ENCODE measurements around the gene GAREM2. TPM values are rescaled to one million over a fixed set of nuclear protein-coding genes. Genes with fewer than 3 reads are reported as not detected.

GAREM2 gene
- total RNA-seq, 1 donor from 2014 or later: 27.5 TPM

DNA sequence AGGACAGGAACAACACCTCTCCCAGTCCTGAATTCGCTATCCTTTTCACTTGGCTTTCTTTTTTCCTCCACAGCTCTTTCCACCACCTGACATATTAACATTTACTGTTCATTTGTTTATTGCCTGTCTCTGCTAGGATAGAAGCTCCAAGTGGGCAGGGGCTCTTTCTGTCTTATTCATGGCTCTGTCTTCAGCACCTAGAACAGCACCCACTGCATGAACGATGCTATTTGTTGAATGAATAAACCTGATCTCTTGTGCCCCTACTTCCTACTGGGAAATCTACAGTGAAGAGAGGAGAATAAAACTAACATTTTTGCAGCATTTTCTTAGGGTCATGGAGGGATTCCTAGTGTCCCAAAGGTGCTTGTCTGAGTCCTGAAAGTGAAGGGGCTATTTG, 24.4 kb upstream of the GAREM2 start:
- TF ChIP-seq CTCF (IDR thresholded peaks at IDR 0.05; ENCODE audit: unreplicated experiment): no peak
- H3K4me3 Mint-ChIP-seq: no peak overlapping the region
- H3K27ac Mint-ChIP-seq: no peak overlapping the region
- DNase-seq (ENCODE audit: low spot score in 2 of 2, unreplicated experiment in 2 of 2): no peak
- H3K36me3 Mint-ChIP-seq: no peaks in the 10 kb centered on the region
- no peaks in the 10 kb centered on the region for H3K9me3 Mint-ChIP-seq
- peaks cover 2% of the 10 kb centered on the region for H3K4me1 Mint-ChIP-seq
- peaks cover 25% of the 10 kb centered on the region for H3K27me3 Mint-ChIP-seq (ENCODE audit: low read depth)

DNA sequence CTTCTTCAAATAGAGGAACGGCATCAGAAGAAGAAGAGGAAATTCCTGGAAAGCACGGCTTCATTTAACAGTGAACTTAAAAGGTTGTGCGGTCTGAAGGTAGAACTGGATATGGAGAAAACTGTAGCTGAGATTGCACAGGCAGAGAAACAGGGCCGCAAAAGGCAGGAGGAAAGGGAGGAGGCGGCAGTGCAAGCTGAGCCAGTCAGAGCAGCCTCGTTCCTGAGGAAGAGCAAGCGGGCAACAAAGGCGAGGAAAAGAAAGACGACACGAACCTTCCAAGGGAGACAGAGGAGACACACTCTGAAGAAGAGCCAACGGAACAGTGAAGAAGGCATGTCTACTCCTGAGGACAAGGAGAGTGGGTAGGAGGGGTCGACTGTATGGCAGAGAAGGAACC, 22.6 kb upstream of the GAREM2 start:
- TF ChIP-seq CTCF (IDR thresholded peaks at IDR 0.05; ENCODE audit: unreplicated experiment): no peak
- DNase-seq (ENCODE audit: low spot score in 2 of 2, unreplicated experiment in 2 of 2): no peak
- H3K36me3 Mint-ChIP-seq: no peaks in the 10 kb centered on the region
- H3K27ac Mint-ChIP-seq: no peak overlapping the region
- peaks cover 10% of the 10 kb centered on the region for H3K9me3 Mint-ChIP-seq
- peaks cover 25% of the 10 kb centered on the region for H3K27me3 Mint-ChIP-seq (ENCODE audit: low read depth)
- H3K4me1 Mint-ChIP-seq: no peaks in the 10 kb centered on the region
- no peak overlapping the region for H3K4me3 Mint-ChIP-seq

GRCh38 chr2:26157580-26157979, 15.3 kb upstream of the GAREM2 start:
- Mint-ChIP-seq H3K4me1 (no peaks in the 10 kb centered on the region), H3K36me3 (no peaks in the 10 kb centered on the region), H3K27me3 (ENCODE audit: low read depth) (no peaks in the 10 kb centered on the region), H3K27ac (no peak overlapping the region), H3K4me3 (no peak overlapping the region), H3K9me3 (peaks cover 14% of the 10 kb centered on the region)
- no peak for TF ChIP-seq CTCF (IDR thresholded peaks at IDR 0.05; ENCODE audit: unreplicated experiment)
- no peak for DNase-seq (ENCODE audit: low spot score in 2 of 2, unreplicated experiment in 2 of 2)

- H3K4me3 Mint-ChIP-seq: no peak overlapping the region
- no peaks in the 10 kb centered on the region for H3K4me1 Mint-ChIP-seq
- H3K27me3 Mint-ChIP-seq (ENCODE audit: low read depth): peaks cover 2% of the 10 kb centered on the region
Measured at GRCh38 chr2:26161926-26162325, 11.0 kb upstream of the GAREM2 start.

GRCh38 chr2:26162963-26163362, 9.9 kb upstream of the GAREM2 start:
- Mint-ChIP-seq H3K36me3 (no peaks in the 10 kb centered on the region), H3K9me3 (no peaks in the 10 kb centered on the region), H3K27ac (no peak overlapping the region), H3K4me1 (no peaks in the 10 kb centered on the region), H3K4me3 (no peak overlapping the region), H3K27me3 (ENCODE audit: low read depth) (peaks cover 2% of the 10 kb centered on the region)
- no peak for DNase-seq (ENCODE audit: low spot score in 2 of 2, unreplicated experiment in 2 of 2)
- TF ChIP-seq CTCF (IDR thresholded peaks at IDR 0.05; ENCODE audit: unreplicated experiment): no peak

More at GRCh38 chr2:26161926-26162325, 11.0 kb upstream of the GAREM2 start:
- DNase-seq (ENCODE audit: low spot score in 2 of 2, unreplicated experiment in 2 of 2): peak in 1 of 2 experiments; percentile 19
- Mint-ChIP-seq H3K9me3 (peaks cover 4% of the 10 kb centered on the region), H3K36me3 (no peaks in the 10 kb centered on the region), H3K27ac (no peak overlapping the region)
- no peak for TF ChIP-seq CTCF (IDR thresholded peaks at IDR 0.05; ENCODE audit: unreplicated experiment)

DNA sequence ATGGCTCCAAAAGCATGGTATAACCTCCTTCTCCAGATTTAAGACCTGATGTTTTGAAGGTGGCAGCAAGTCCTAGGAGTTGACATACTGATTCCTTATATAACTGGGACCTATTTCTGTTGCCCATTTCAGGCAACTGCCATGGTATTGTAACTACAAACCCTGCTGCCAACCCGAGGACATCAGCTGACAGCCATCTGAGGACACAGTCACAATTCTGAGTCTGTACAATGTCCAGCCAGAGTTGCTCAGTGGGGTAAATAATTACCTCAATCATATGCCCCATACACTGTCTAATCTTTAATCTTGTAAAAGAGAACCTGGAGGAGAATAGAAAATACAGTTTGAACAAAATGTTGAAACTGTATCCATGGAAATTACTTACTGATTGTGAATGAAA, 8.7 kb upstream of the GAREM2 start:
- TF ChIP-seq CTCF (IDR thresholded peaks at IDR 0.05; ENCODE audit: unreplicated experiment): no peak
- DNase-seq (ENCODE audit: low spot score in 2 of 2, unreplicated experiment in 2 of 2): no peak
- Mint-ChIP-seq H3K27ac (no peak overlapping the region), H3K36me3 (no peaks in the 10 kb centered on the region), H3K9me3 (no peaks in the 10 kb centered on the region), H3K4me1 (no peaks in the 10 kb centered on the region), H3K27me3 (ENCODE audit: low read depth) (peaks cover 2% of the 10 kb centered on the region), H3K4me3 (no peak overlapping the region)
